Suprapubic skin (tissue), 4 donors: Measurements from ENCODE around the gene SDCBP2. TPM values are rescaled to one million over a fixed set of nuclear protein-coding genes. Genes with fewer than 3 reads are reported as not detected.

Experiments used
- DNase-seq, 2 donors: peaks; one replicate each; pipeline ENCODE4 v3.0.0-alpha.2; 2019; ENCODE audit warnings: low spot score in 2 of 2
- H3K27ac ChIP-seq: fragments of 200-600 bp; sonication (generic); one replicate; pipeline ENCODE4 v1.5.1; 2019
- H3K27me3 ChIP-seq: fragments of 200-600 bp; sonication (generic); one replicate; pipeline ENCODE4 v1.5.1; 2019
- H3K36me3 ChIP-seq: fragments of 200-600 bp; sonication (generic); one replicate; pipeline ENCODE4 v1.5.1; 2019
- H3K4me1 ChIP-seq: fragments of 200-600 bp; sonication (generic); one replicate; pipeline ENCODE4 v1.5.1; 2019
- H3K4me3 ChIP-seq: fragments of 200-600 bp; sonication (generic); one replicate; pipeline ENCODE4 v1.5.1; 2019; ENCODE audit warnings: mild to moderate bottlenecking
- H3K9me3 ChIP-seq: fragments of 200-600 bp; sonication (generic); one replicate; pipeline ENCODE4 v1.5.1; 2019
- EP300 ChIP-seq: sonication (generic); formaldehyde crosslinking; IDR thresholded peaks from one replicate; pipeline ENCODE4 v1.6.1; 2017; ENCODE audit warnings: antibody characterized with exemption
- POLR2A ChIP-seq, 2 donors: fragments of 450-650 bp; IDR thresholded peaks; one replicate each; pipeline ENCODE4 v1.6.1; 2017; ENCODE audit warnings: antibody characterized with exemption in 2 of 2, mild to moderate bottlenecking in 2 of 2, moderate library complexity in 2 of 2
- POLR2AphosphoS5 ChIP-seq, 3 donors: sonication (generic); formaldehyde crosslinking; IDR thresholded peaks; one replicate each; pipeline ENCODE4 v1.6.1; 2017; ENCODE audit warnings: antibody characterized with exemption in 3 of 3
- WGBS: methylation state at CpG from one replicate; pipeline ENCODE4 v1.1.5; 2018; 5-methylcytosine and 5-hydroxymethylcytosine counted together
- total RNA-seq, 4 donors: library from RNA; depleted of rRNA; stranded (reverse); fragments of >200 nt; gene quantifications; one replicate each; pipeline ENCODE4 v1.1.0, GENCODE V29; 2016
- TF ChIP-seq, protein P1 (sequence below), 2 donors: fragments of 200-600 bp in 1 of 2; fragments of 450-650 bp in 1 of 2; sonication (generic) in 1 of 2; IDR thresholded peaks; one replicate each; pipeline ENCODE4 v1.5.1; 2016 to 2019; ENCODE audit warnings: antibody characterized with exemption in 2 of 2, mild to moderate bottlenecking in 1 of 2, moderate library complexity in 1 of 2

The SDCBP2 gene
- total RNA-seq, 4 donors from 2014 or later: 74.4 to 143 (median 115) TPM

DNA sequence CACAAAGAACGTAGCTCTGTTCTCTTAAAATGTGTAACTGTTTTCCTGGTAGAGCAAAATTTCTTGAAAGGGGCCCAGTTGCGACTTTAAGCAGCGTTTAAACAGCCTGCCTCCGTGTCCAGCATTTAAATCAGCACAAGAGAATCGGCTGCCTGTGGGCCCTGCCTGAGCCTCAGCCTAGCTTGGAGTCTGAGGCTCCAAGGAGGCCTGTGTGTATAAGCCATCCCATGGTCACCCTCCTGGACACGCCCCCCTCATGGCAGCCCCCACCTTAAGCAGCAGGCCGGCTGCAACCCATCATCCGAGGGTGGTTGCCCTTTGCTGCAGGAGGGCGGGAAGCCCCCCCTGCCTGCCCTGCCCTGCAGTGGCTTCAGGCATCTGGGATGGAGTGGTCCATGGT is 18.9 kb downstream of the SDCBP2 start:
- WGBS: 73% methylated on average over 5 of the region's 9 CpGs
- no peak overlapping the region for H3K4me3 ChIP-seq
- TF ChIP-seq, protein P1, sequence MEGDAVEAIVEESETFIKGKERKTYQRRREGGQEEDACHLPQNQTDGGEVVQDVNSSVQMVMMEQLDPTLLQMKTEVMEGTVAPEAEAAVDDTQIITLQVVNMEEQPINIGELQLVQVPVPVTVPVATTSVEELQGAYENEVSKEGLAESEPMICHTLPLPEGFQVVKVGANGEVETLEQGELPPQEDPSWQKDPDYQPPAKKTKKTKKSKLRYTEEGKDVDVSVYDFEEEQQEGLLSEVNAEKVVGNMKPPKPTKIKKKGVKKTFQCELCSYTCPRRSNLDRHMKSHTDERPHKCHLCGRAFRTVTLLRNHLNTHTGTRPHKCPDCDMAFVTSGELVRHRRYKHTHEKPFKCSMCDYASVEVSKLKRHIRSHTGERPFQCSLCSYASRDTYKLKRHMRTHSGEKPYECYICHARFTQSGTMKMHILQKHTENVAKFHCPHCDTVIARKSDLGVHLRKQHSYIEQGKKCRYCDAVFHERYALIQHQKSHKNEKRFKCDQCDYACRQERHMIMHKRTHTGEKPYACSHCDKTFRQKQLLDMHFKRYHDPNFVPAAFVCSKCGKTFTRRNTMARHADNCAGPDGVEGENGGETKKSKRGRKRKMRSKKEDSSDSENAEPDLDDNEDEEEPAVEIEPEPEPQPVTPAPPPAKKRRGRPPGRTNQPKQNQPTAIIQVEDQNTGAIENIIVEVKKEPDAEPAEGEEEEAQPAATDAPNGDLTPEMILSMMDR (IDR thresholded peaks at IDR 0.05): no peak
- no peak for TF ChIP-seq EP300
- no peak for TF ChIP-seq POLR2A (IDR thresholded peaks at IDR 0.05)
- no peak for TF ChIP-seq POLR2AphosphoS5 (IDR thresholded peaks at IDR 0.05)
- H3K27ac ChIP-seq: no peak overlapping the region
- H3K27me3 ChIP-seq: no peaks in the 10 kb centered on the region
- H3K4me1 ChIP-seq: peaks cover 10% of the 10 kb centered on the region
- H3K9me3 ChIP-seq: no peaks in the 10 kb centered on the region
- no peak for DNase-seq
- H3K36me3 ChIP-seq: peaks cover 20% of the 10 kb centered on the region

- no peak overlapping the region for H3K27ac ChIP-seq
- 93% methylated on average over 10 of the region's 12 CpGs for WGBS
- H3K36me3 ChIP-seq: peaks cover 23% of the 10 kb centered on the region
- H3K4me1 ChIP-seq: peaks cover 10% of the 10 kb centered on the region
- no peak for DNase-seq
- no peaks in the 10 kb centered on the region for H3K27me3 ChIP-seq
- no peak overlapping the region for H3K4me3 ChIP-seq
- no peaks in the 10 kb centered on the region for H3K9me3 ChIP-seq
- TF ChIP-seq POLR2A (IDR thresholded peaks at IDR 0.05): no peak
- no peak for TF ChIP-seq EP300
- TF ChIP-seq, protein P1 (IDR thresholded peaks at IDR 0.05): no peak
- TF ChIP-seq POLR2AphosphoS5 (IDR thresholded peaks at IDR 0.05): no peak
Measured at GRCh38 chr20:1309439-1309847, 19.5 kb downstream of the SDCBP2 start.

DNA sequence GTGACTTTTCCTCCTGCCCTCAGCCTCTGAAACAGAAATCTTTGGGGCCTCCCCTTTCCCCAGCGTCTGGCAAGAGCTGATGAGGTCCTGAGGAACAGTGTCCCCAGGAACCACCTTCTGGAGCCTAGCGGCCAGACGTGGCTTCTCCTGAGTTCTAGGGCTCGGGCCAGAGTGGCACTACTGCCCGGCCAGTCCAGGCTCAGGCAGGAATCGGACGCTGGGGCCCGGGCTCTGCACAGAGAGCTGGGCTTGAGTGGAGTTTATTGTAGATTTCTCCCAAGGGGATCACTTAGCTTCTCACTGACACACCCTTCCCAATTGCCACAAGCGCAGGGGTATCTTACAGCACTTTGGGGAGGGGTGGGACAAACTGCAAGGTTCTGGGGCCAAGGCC is 20.2 kb downstream of the SDCBP2 start:
- TF ChIP-seq POLR2AphosphoS5 (IDR thresholded peaks at IDR 0.05): no peak
- no peak for TF ChIP-seq POLR2A (IDR thresholded peaks at IDR 0.05)
- TF ChIP-seq, protein P1 (IDR thresholded peaks at IDR 0.05): no peak
- no peak for TF ChIP-seq EP300
- Histone ChIP-seq H3K4me1 (peaks cover 7% of the 10 kb centered on the region), H3K27ac (no peak overlapping the region), H3K36me3 (peaks cover 23% of the 10 kb centered on the region), H3K9me3 (no peaks in the 10 kb centered on the region), H3K27me3 (no peaks in the 10 kb centered on the region), H3K4me3 (no peak overlapping the region)
- no peak for DNase-seq
- WGBS: 98% methylated on average over 5 of the region's 9 CpGs

GRCh38 chr20:1308067-1308701 is 20.8 kb downstream of the SDCBP2 start:
- DNase-seq: no peak
- TF ChIP-seq POLR2A (IDR thresholded peaks at IDR 0.05): no peak
- no peak for TF ChIP-seq EP300
- TF ChIP-seq POLR2AphosphoS5 (IDR thresholded peaks at IDR 0.05): no peak
- Histone ChIP-seq H3K4me3 (no peak overlapping the region), H3K4me1 (peaks cover 2% of the 10 kb centered on the region), H3K9me3 (no peaks in the 10 kb centered on the region), H3K36me3 (peaks cover 23% of the 10 kb centered on the region), H3K27ac (no peak overlapping the region), H3K27me3 (no peaks in the 10 kb centered on the region)
- WGBS: 50% methylated on average over 2 of the region's 13 CpGs

GRCh38 chr20:1307571-1307971 is 21.4 kb downstream of the SDCBP2 start:
- no peaks in the 10 kb centered on the region for H3K9me3 ChIP-seq
- H3K27me3 ChIP-seq: no peaks in the 10 kb centered on the region
- H3K27ac ChIP-seq: no peak overlapping the region
- 91% methylated on average over 11 of the region's 13 CpGs for WGBS
- H3K36me3 ChIP-seq: peaks cover 23% of the 10 kb centered on the region
- no peak overlapping the region for H3K4me3 ChIP-seq
- no peaks in the 10 kb centered on the region for H3K4me1 ChIP-seq
- no peak for DNase-seq
- TF ChIP-seq, protein P1 (IDR thresholded peaks at IDR 0.05): no peak
- TF ChIP-seq POLR2A (IDR thresholded peaks at IDR 0.05) (no peak), EP300 (no peak), POLR2AphosphoS5 (IDR thresholded peaks at IDR 0.05) (no peak)
